IgD-negative memory B cell (primary cell): Measurements from ENCODE around the gene CD274. TPM values are rescaled to one million over a fixed set of nuclear protein-coding genes. Genes with fewer than 3 reads are reported as not detected.
"Not testable (repeated sequence)": the region's sequence is repeated elsewhere in the genome, so short reads cannot be mapped to it uniquely, and the experiment has no call there.

ENCODE experiments used
- H3K27ac Mint-ChIP-seq, 3 donors: one replicate each; pipeline ENCODE4 v1.8.0; 2020 to 2022; ENCODE audit warnings: mild to moderate bottlenecking in 3 of 3, mixed read lengths in 3 of 3, moderate library complexity in 1 of 3
- H3K27me3 Mint-ChIP-seq: one replicate; pipeline ENCODE4 v1.8.0; 2021; ENCODE audit warnings: mixed read lengths
- H3K36me3 Mint-ChIP-seq: one replicate; pipeline ENCODE4 v1.8.0; 2020; ENCODE audit warnings: mild to moderate bottlenecking, mixed read lengths
- H3K4me1 Mint-ChIP-seq, 3 donors: one replicate each; pipeline ENCODE4 v1.8.0; 2020 to 2022; ENCODE audit warnings: mixed read lengths in 3 of 3, mild to moderate bottlenecking in 1 of 3
- H3K4me3 Mint-ChIP-seq, 4 donors: one replicate each; pipeline ENCODE4 v1.8.0; 2020 to 2022; ENCODE audit warnings: mild to moderate bottlenecking in 4 of 4, mixed read lengths in 4 of 4, moderate library complexity in 3 of 4
- H3K9me3 Mint-ChIP-seq, 3 donors: one replicate each; pipeline ENCODE4 v1.8.0; 2020 to 2021; ENCODE audit warnings: mixed read lengths in 3 of 3, mild to moderate bottlenecking in 1 of 3
- polyA plus RNA-seq: library from polyadenylated mRNA; unstranded; fragments of 300-500 nt; fragmentation: Illumina TruSeq; gene quantifications from one replicate; pipeline ENCODE4 v1.2.3, GENCODE V29; 2021

Gene CD274
- polyA plus RNA-seq, 1 donor from 2014 or later, result 0.35 TPM

GRCh38 chr9:5432890-5433289 is 17.5 kb upstream of the CD274 start:
- H3K36me3 Mint-ChIP-seq, H3K27me3 Mint-ChIP-seq: not testable (repeated sequence)

GRCh38 chr9:5433328-5433727 is 17.0 kb upstream of the CD274 start:
- H3K9me3 Mint-ChIP-seq, H3K4me3 Mint-ChIP-seq, H3K27me3 Mint-ChIP-seq, H3K36me3 Mint-ChIP-seq, H3K27ac Mint-ChIP-seq: not testable (repeated sequence)
- H3K4me1 Mint-ChIP-seq, result peaks cover 14 to 21% (median 18%) of the 10 kb centered on the region in 3 donors

More at GRCh38 chr9:5432890-5433289, 17.5 kb upstream of the CD274 start:
- not testable (repeated sequence) for H3K4me3 Mint-ChIP-seq, H3K27ac Mint-ChIP-seq, H3K9me3 Mint-ChIP-seq
- peaks cover 11 to 20% (median 18%) of the 10 kb centered on the region in 3 donors for H3K4me1 Mint-ChIP-seq

- H3K27ac Mint-ChIP-seq, H3K27me3 Mint-ChIP-seq, H3K36me3 Mint-ChIP-seq, H3K9me3 Mint-ChIP-seq: not testable (repeated sequence)
- Mint-ChIP-seq H3K4me3 (peak overlapping the region in 1 of 4 donors; percentile 46), H3K4me1 (peaks cover 18 to 26% (median 23%) of the 10 kb centered on the region in 3 donors)
Measured at GRCh38 chr9:5433841-5434810, 16.2 kb upstream of the CD274 start.

GRCh38 chr9:5435912-5436311 is 14.4 kb upstream of the CD274 start:
- H3K27me3 Mint-ChIP-seq, result no peaks in the 10 kb centered on the region
- peaks cover 18 to 30% (median 29%) of the 10 kb centered on the region in 3 donors for H3K4me1 Mint-ChIP-seq
- H3K4me3 Mint-ChIP-seq, result peak overlapping the region in 1 of 4 donors; percentile 94
- peak overlapping the region; percentile 35 to 96 (median 53) for H3K27ac Mint-ChIP-seq
- no peaks in the 10 kb centered on the region for H3K9me3 Mint-ChIP-seq
- peaks cover 2% of the 10 kb centered on the region for H3K36me3 Mint-ChIP-seq

- H3K27me3 Mint-ChIP-seq, result no peaks in the 10 kb centered on the region
- no peaks in the 10 kb centered on the region for H3K9me3 Mint-ChIP-seq
- H3K36me3 Mint-ChIP-seq, result peaks cover 2% of the 10 kb centered on the region
- H3K4me1 Mint-ChIP-seq, result peaks cover 18 to 30% (median 28%) of the 10 kb centered on the region in 3 donors
- H3K27ac Mint-ChIP-seq, result peak overlapping the region; percentile 35 to 96 (median 53)
- H3K4me3 Mint-ChIP-seq, result peak overlapping the region; percentile 72 to 97 (median 94)
Measured at GRCh38 chr9:5436441-5436840, 13.9 kb upstream of the CD274 start.

GRCh38 chr9:5437254-5438216 is 12.8 kb upstream of the CD274 start, which contains the start of gene PLGRKT:
Gene PLGRKT, minus strand, starts transcription at chr9:5437925. Its CDS starts 5,948 bp downstream, at chr9:5431977.
- no peaks in the 10 kb centered on the region for H3K27me3 Mint-ChIP-seq
- H3K4me3 Mint-ChIP-seq, result peak within 1 kb of the TSS; percentile 93 to 98 (median 96)
- H3K9me3 Mint-ChIP-seq, result no peaks in the 10 kb centered on the region
- peak within 1 kb of the TSS; percentile 96 to 100 (median 99) for H3K27ac Mint-ChIP-seq
- peaks cover 2% of the 10 kb centered on the region for H3K36me3 Mint-ChIP-seq
- H3K4me1 Mint-ChIP-seq, result peaks cover 18 to 30% (median 28%) of the 10 kb centered on the region in 3 donors

GRCh38 chr9:5438301-5439162 is 11.8 kb upstream of the CD274 start:
- Mint-ChIP-seq H3K9me3 (no peaks in the 10 kb centered on the region), H3K36me3 (peaks cover 2% of the 10 kb centered on the region), H3K27me3 (no peaks in the 10 kb centered on the region), H3K27ac (peak overlapping the region; percentile 96 to 100 (median 99)), H3K4me1 (peaks cover 18 to 30% (median 28%) of the 10 kb centered on the region in 3 donors), H3K4me3 (peak overlapping the region; percentile 93 to 98 (median 96))

- peaks cover 18 to 29% (median 26%) of the 10 kb centered on the region in 3 donors for H3K4me1 Mint-ChIP-seq
- H3K9me3 Mint-ChIP-seq, result no peaks in the 10 kb centered on the region
- H3K36me3 Mint-ChIP-seq, result no peaks in the 10 kb centered on the region
- no peaks in the 10 kb centered on the region for H3K27me3 Mint-ChIP-seq
- H3K27ac Mint-ChIP-seq, result peak overlapping the region in 2 of 3 donors; percentile 14 to 23
- no peak overlapping the region for H3K4me3 Mint-ChIP-seq
Measured at GRCh38 chr9:5440426-5440825, 9.9 kb upstream of the CD274 start.

- H3K4me3 Mint-ChIP-seq, result peak overlapping the region in 1 of 4 donors; percentile 8
- H3K36me3 Mint-ChIP-seq, result no peaks in the 10 kb centered on the region
- no peaks in the 10 kb centered on the region for H3K27me3 Mint-ChIP-seq
- peaks cover 18 to 31% (median 24%) of the 10 kb centered on the region in 3 donors for H3K4me1 Mint-ChIP-seq
- no peak overlapping the region for H3K27ac Mint-ChIP-seq
- no peaks in the 10 kb centered on the region for H3K9me3 Mint-ChIP-seq
Measured at GRCh38 chr9:5441043-5441442, 9.3 kb upstream of the CD274 start.

GRCh38 chr9:5442400-5443011 is 7.8 kb upstream of the CD274 start:
- peaks cover 10 to 23% (median 21%) of the 10 kb centered on the region in 3 donors for H3K4me1 Mint-ChIP-seq
- H3K9me3 Mint-ChIP-seq, result no peaks in the 10 kb centered on the region
- no peaks in the 10 kb centered on the region for H3K27me3 Mint-ChIP-seq
- H3K36me3 Mint-ChIP-seq, result no peaks in the 10 kb centered on the region
- H3K27ac Mint-ChIP-seq, result no peak overlapping the region
- peak overlapping the region in 1 of 4 donors; percentile 3 for H3K4me3 Mint-ChIP-seq

GRCh38 chr9:5443850-5444249 is 6.5 kb upstream of the CD274 start:
- no peaks in the 10 kb centered on the region for H3K36me3 Mint-ChIP-seq
- no peak overlapping the region for H3K27ac Mint-ChIP-seq
- no peaks in the 10 kb centered on the region for H3K27me3 Mint-ChIP-seq
- H3K4me1 Mint-ChIP-seq, result peaks cover 7 to 26% (median 18%) of the 10 kb centered on the region in 3 donors
- H3K9me3 Mint-ChIP-seq, result no peaks in the 10 kb centered on the region
- H3K4me3 Mint-ChIP-seq, result peak overlapping the region in 1 of 4 donors; percentile 62

- not testable (repeated sequence) for H3K9me3 Mint-ChIP-seq, H3K4me3 Mint-ChIP-seq, H3K27ac Mint-ChIP-seq, H3K36me3 Mint-ChIP-seq, H3K27me3 Mint-ChIP-seq
- H3K4me1 Mint-ChIP-seq, result peaks cover 11 to 21% (median 15%) of the 10 kb centered on the region in 3 donors
Measured at GRCh38 chr9:5445096-5445495, 5.2 kb upstream of the CD274 start.

GRCh38 chr9:5445886-5446285 is 4.5 kb upstream of the CD274 start:
- Mint-ChIP-seq H3K36me3 (no peaks in the 10 kb centered on the region), H3K9me3 (no peaks in the 10 kb centered on the region), H3K4me3 (no peak overlapping the region), H3K27ac (no peak overlapping the region), H3K27me3 (no peaks in the 10 kb centered on the region), H3K4me1 (peaks cover 11 to 20% (median 11%) of the 10 kb centered on the region in 3 donors)
